Mucosa of stomach (tissue), 1 donor: ENCODE measurements around the gene LMX1A.

ENCODE experiments used
- H3K27me3 ChIP-seq: one replicate; pipeline ENCODE4 v1.7.0; 2013; ENCODE audit warnings: mild to moderate bottlenecking, low read length; ENCODE audit not compliant: control insufficient read depth, insufficient read depth
- H3K36me3 ChIP-seq: one replicate; pipeline ENCODE4 v1.7.0; 2013; ENCODE audit warnings: low read length; ENCODE audit not compliant: control insufficient read depth, insufficient read depth
- H3K4me1 ChIP-seq: one replicate; pipeline ENCODE4 v1.7.0; 2013; ENCODE audit warnings: mild to moderate bottlenecking, low read length; ENCODE audit not compliant: control insufficient read depth, insufficient read depth
- H3K4me3 ChIP-seq: one replicate; pipeline ENCODE4 v1.7.0; 2013; ENCODE audit warnings: low read length
- H3K9ac ChIP-seq: one replicate; pipeline ENCODE4 v1.7.0; 2013; ENCODE audit warnings: mild to moderate bottlenecking, low read length, moderate library complexity
- H3K9me3 ChIP-seq: one replicate; pipeline ENCODE4 v1.7.0; 2013; ENCODE audit warnings: mild to moderate bottlenecking, low read length, moderate library complexity; ENCODE audit not compliant: control insufficient read depth
- donor health status: Pancreatic carcinoma.

LMX1A gene

DNA sequence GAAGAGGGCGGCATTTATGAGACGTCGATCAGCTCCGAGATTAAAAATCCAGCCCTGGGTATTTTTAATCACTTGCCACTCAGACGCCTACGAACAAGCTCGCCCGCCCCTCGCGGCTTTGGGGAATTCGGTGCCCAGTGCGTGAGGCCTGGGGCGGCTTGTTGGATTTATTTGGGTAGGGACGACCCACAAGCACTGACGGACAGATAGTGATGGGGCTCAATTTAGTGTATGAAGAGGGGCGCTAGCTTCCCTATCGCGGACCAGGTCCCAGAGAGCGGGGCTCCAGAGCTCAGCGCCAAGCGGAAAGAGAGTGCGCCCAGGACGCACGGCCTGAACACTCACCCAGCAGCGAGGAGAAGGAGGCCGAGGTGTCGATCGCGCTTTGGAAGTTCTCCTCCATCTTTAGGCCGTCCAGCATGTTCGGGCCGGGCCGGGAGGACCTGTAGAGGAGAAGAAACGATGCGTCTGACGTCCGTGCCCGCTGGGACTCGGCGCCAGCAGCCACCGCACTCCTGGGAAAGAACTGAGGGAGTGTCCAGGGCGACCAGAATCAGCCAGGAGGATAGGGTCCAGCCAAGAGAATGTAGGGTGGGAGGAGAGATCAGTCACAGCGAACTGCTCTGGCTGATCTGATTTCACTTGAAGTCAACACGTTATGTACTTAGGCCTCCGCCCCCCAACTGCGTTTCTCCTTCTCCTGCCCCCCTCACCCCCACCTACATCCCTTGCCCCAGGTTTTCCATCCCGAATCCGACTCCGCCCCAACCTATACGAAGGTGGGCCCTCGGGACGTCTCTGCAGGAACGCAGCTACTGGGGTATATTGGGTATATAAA is 1.2 kb downstream of the LMX1A start:
- no peak overlapping the region for H3K4me3 ChIP-seq
- no peaks in the 10 kb centered on the region for H3K9me3 ChIP-seq
- no peak overlapping the region for H3K9ac ChIP-seq
- H3K27me3 ChIP-seq = peaks cover 86% of the 10 kb centered on the region
- H3K36me3 ChIP-seq = no peaks in the 10 kb centered on the region
- H3K4me1 ChIP-seq = peaks cover 16% of the 10 kb centered on the region

DNA sequence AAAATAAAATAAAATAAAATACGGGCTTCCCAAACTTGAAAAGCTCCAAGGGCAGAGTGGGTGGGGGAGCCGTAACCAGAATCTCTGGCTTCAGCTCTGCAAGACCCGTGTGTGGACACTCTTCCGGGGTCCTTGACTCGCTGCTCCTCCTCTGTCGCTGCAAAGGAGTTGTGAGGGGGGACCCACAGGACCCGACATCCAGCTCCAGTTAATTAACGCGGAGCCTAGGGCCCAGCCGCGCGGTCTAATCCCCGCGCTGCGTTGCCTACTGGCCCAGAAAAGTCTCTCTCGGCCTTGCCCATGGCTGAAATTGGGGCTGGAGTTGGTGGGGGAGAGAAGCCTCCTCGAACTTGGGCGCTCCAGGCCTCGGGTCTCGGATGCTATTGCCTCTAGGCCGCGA is 1.8 kb downstream of the LMX1A start:
- H3K9ac ChIP-seq = no peak overlapping the region
- H3K36me3 ChIP-seq = no peaks in the 10 kb centered on the region
- no peak overlapping the region for H3K4me3 ChIP-seq
- H3K4me1 ChIP-seq = peaks cover 16% of the 10 kb centered on the region
- H3K9me3 ChIP-seq = no peaks in the 10 kb centered on the region
- peaks cover 88% of the 10 kb centered on the region for H3K27me3 ChIP-seq

DNA sequence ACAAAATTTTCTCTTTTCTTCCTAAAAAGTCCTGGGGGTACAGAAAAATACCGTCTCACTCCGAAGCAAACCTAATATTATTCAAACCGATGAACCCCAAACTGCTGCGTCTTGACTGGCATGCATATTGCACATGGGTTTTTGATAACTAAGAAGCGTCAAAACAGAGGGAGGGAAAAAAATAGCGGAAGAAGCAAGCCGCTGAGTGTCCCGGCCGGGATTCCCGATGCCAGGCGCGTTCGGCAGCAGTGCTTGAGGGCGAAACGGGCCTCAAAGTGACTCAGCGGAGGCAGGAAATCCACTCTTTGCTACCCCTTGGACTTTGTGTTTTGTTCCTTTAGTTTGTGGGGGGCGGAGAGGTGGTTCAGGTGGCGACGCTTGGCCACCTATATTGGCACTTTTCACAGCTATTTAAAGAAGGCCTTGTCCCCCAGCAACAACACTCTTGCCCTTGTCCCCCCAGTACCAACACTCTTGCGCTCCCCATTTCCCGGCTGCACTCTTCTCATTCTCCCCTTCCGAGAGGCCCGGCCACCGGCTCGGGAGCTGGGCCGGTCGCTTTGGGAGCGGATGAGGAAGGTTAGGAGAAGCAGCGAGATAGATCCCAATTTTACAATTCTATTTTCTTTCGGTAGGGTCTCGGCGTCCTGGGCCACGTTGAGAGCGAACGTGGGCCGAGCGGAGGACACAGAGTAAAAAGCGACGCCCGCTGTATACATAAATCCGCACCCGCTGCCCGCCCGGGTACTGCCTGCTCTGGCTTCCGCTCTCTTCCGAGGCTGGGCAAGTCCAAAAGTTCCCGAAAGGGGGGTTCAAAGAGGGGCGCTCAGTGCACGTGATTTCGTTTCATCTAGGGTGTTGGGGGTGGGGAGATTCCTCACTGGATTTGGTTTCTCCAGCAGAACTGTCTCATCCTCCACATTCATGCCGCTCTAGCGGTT is 2.5 kb downstream of the LMX1A start:
- Histone ChIP-seq H3K4me3 (no peak overlapping the region), H3K27me3 (peaks cover 94% of the 10 kb centered on the region), H3K9me3 (no peaks in the 10 kb centered on the region), H3K36me3 (no peaks in the 10 kb centered on the region), H3K9ac (no peak overlapping the region), H3K4me1 (peaks cover 16% of the 10 kb centered on the region)

GRCh38 chr1:165352442-165353293 is 3.8 kb downstream of the LMX1A start:
- Histone ChIP-seq H3K4me3 (no peak overlapping the region), H3K9ac (no peak overlapping the region), H3K27me3 (peaks cover 84% of the 10 kb centered on the region), H3K9me3 (no peaks in the 10 kb centered on the region), H3K36me3 (no peaks in the 10 kb centered on the region), H3K4me1 (peaks cover 16% of the 10 kb centered on the region)

DNA sequence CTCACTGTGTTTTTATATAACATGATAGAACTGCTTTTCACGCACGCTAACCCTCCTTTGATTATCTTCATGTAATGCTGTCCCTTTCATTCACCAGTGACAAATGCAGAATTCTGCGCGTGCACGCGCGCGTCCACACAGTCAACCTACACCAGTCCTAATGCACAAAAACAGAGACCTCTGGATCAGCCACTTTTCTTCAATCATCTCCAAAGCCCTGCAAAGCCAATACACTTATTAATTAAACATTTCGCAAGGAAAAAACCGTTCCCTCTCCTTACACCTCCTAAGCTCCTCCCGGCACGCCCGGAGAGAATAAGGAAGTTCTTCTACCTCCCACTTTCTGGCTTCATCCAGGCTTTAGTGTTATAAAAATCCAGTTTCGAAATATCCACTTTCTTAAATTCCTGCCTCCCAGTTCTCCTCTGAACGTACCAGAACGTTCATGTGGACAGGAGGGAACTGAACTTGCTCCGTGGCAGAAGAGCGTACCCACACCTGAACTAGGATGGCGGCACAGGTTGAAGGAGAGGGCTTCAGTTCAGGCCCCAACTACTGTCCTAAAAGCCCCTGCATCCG is 4.6 kb downstream of the LMX1A start:
- Histone ChIP-seq H3K9ac (no peak overlapping the region), H3K9me3 (no peaks in the 10 kb centered on the region), H3K36me3 (no peaks in the 10 kb centered on the region), H3K4me1 (peaks cover 16% of the 10 kb centered on the region), H3K4me3 (no peak overlapping the region), H3K27me3 (peaks cover 81% of the 10 kb centered on the region)

DNA sequence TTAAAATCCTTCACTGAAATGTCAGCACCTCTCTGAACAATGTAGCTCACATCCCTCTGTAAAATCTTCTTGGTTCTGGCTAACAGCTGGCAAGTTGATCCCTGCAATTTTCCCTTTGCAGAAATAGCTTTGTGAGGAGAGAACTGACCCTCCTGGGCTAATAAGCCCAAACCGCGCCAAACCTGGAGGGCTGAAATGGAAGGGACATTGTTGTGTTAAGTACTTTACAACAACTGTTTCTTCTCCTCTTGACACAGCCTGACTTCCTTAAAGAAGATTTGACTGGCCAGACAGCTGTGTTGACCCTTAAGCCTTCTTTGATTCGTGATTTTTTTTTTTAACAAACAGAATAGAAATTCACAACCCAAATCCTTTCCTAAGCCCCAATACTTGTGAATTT is 5.7 kb downstream of the LMX1A start:
- Histone ChIP-seq H3K9me3 (no peaks in the 10 kb centered on the region), H3K4me1 (peaks cover 14% of the 10 kb centered on the region), H3K4me3 (no peak overlapping the region), H3K9ac (no peak overlapping the region), H3K36me3 (no peaks in the 10 kb centered on the region), H3K27me3 (peaks cover 70% of the 10 kb centered on the region)

DNA sequence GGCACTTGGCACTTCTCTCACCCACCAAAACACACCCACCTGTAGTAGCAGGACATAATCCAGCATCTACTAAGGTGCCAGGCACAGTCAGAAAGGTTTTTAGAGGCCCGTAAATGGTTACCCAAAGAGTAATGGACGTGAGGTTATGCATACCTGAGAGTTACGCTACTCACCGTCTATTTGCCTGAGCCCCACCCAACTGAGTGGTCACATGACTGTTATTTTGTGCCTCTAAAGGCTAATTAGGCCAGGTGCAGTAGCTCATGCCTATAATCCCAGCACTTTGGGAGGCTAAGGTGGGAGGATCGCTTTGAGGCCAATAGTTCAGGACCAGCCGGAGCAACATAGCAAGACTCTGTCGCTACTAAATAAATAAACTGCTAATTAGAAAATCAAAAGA is 11.0 kb downstream of the LMX1A start:
- H3K4me1 ChIP-seq = no peaks in the 10 kb centered on the region
- H3K36me3 ChIP-seq = no peaks in the 10 kb centered on the region
- no peak overlapping the region for H3K4me3 ChIP-seq
- peaks cover 30% of the 10 kb centered on the region for H3K27me3 ChIP-seq
- no peaks in the 10 kb centered on the region for H3K9me3 ChIP-seq
- no peak overlapping the region for H3K9ac ChIP-seq

DNA sequence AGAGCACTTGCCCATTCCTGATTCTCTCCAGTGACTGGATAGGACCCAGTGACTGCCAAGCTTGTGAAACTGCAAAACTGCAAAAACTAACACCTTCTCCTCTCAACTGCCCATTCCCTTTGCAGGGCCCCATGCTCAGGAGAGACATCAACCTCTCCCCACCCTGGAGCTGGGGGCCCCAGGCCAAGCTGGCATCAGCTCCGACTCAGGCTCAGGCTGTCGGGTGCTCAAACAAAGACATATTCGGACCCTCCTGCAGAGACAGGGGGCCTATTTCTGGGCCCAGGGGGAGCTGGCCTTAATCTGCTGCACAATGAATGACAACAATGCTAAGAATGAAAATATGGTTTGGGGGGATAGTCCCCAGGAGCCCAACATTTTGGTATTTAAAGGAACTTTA is 11.8 kb downstream of the LMX1A start:
- Histone ChIP-seq H3K9ac (no peak overlapping the region), H3K9me3 (no peaks in the 10 kb centered on the region), H3K36me3 (no peaks in the 10 kb centered on the region), H3K4me1 (no peaks in the 10 kb centered on the region), H3K4me3 (no peak overlapping the region), H3K27me3 (peaks cover 23% of the 10 kb centered on the region)

DNA sequence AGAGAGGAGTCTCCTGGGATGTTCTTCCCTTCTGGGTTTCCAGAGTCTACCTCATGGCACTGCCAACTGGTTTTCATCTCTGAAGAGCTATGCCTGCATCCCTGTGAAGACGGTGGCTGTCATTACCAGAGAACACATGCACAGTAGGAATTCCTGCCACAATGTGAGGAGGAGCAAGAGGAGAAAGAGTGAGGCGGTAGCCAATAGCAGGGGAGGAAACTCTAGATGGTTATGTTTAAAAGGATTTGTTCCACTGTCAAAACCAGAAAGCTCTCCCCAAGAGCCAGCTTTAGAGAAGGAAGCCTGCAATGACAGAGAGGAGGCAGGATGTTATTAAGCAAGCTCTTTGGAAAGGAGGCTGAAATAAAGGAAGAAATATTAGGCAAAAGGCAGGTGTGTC is 12.3 kb downstream of the LMX1A start:
- Histone ChIP-seq H3K4me3 (no peak overlapping the region), H3K4me1 (no peaks in the 10 kb centered on the region), H3K36me3 (no peaks in the 10 kb centered on the region), H3K9me3 (no peaks in the 10 kb centered on the region), H3K27me3 (peaks cover 19% of the 10 kb centered on the region), H3K9ac (no peak overlapping the region)

DNA sequence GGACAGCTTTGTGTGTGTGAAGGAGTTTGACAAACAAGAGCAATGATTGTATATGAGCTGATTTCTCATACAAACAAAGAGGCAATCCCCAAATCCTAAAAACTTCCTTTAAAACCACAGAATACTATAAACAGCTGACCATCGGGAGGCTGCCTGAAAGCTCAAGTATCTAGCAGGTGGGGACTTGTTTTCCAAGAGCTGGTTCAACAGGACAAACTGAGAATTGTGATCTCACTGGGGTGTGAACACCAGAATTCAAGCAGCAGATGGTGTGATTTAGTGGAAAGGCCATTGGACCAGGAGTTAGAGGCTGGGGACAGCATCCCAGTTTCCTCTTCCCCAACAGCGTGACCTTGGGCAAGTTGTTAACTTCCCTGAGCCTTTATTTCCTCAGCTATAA is 13.9 kb downstream of the LMX1A start:
- H3K4me3 ChIP-seq = no peak overlapping the region
- H3K9me3 ChIP-seq = no peaks in the 10 kb centered on the region
- H3K9ac ChIP-seq = no peak overlapping the region
- peaks cover 15% of the 10 kb centered on the region for H3K27me3 ChIP-seq
- no peaks in the 10 kb centered on the region for H3K36me3 ChIP-seq
- no peaks in the 10 kb centered on the region for H3K4me1 ChIP-seq

GRCh38 chr1:165342168-165342567 is 14.3 kb downstream of the LMX1A start:
- Histone ChIP-seq H3K27me3 (peaks cover 13% of the 10 kb centered on the region), H3K4me3 (no peak overlapping the region), H3K36me3 (no peaks in the 10 kb centered on the region), H3K9me3 (no peaks in the 10 kb centered on the region), H3K4me1 (no peaks in the 10 kb centered on the region), H3K9ac (no peak overlapping the region)
